Stimulated activated naive CD8-positive, alpha-beta T cell treated with anti-CD3 and anti-CD28 coated beads, Interleukin-15, amount 100 ng/mL, for 72 hours (primary cell): ENCODE measurements around the gene TNIK.
A peak's percentile ranks its signal among the peaks of the same experiment; 100 is the strongest.
"Not testable (repeated sequence)": the region's sequence is repeated elsewhere in the genome, so short reads cannot be mapped to it uniquely, and the experiment has no call there.

ENCODE experiments used
- ATAC-seq: fragments of 150-1000 bp; cut with Tn5 transposase; 2 replicates; pipeline ENCODE4 v1.10.0; 2021; ENCODE audit warnings: mild to moderate bottlenecking, moderate library complexity
- DNase-seq, 2 donors: peaks; one replicate each; pipeline ENCODE4 v3.0.0; 2021 to 2022
- H3K27ac Mint-ChIP-seq, 2 donors: one replicate each; pipeline ENCODE4 v1.8.0; 2022; ENCODE audit warnings: mild to moderate bottlenecking in 2 of 2, mixed read lengths in 2 of 2, moderate library complexity in 2 of 2
- H3K27me3 Mint-ChIP-seq: one replicate; pipeline ENCODE4 v1.8.0; 2022; ENCODE audit warnings: mixed read lengths
- H3K4me1 Mint-ChIP-seq: one replicate; pipeline ENCODE4 v1.8.0; 2022; ENCODE audit warnings: mild to moderate bottlenecking, mixed read lengths
- H3K4me3 Mint-ChIP-seq, 2 donors: one replicate each; pipeline ENCODE4 v1.8.0; 2022; ENCODE audit warnings: mild to moderate bottlenecking in 2 of 2, mixed read lengths in 2 of 2, moderate library complexity in 1 of 2
- H3K9me3 Mint-ChIP-seq, 2 donors: one replicate each; pipeline ENCODE4 v1.8.0; 2022; ENCODE audit warnings: mixed read lengths in 2 of 2

Gene TNIK

GRCh38 chr3:171133796-171134569, 326.2 kb downstream of the TNIK start:
- Mint-ChIP-seq H3K9me3 (no peaks in the 10 kb centered on the region), H3K27ac (no peak overlapping the region), H3K4me3 (no peak overlapping the region), H3K4me1 (no peaks in the 10 kb centered on the region), H3K27me3 (no peaks in the 10 kb centered on the region)
- DNase-seq (no peak), ATAC-seq (no peak)

GRCh38 chr3:171133337-171133736, 326.9 kb downstream of the TNIK start:
- no peaks in the 10 kb centered on the region for H3K27me3 Mint-ChIP-seq
- DNase-seq = no peak
- no peak for ATAC-seq
- no peak overlapping the region for H3K4me3 Mint-ChIP-seq
- H3K9me3 Mint-ChIP-seq = no peaks in the 10 kb centered on the region
- no peaks in the 10 kb centered on the region for H3K4me1 Mint-ChIP-seq
- peak overlapping the region in 1 of 2 donors; percentile 59 for H3K27ac Mint-ChIP-seq

GRCh38 chr3:171132873-171133272, 327.3 kb downstream of the TNIK start:
- DNase-seq (no peak), ATAC-seq (no peak)
- Mint-ChIP-seq H3K27me3 (no peaks in the 10 kb centered on the region), H3K4me3 (no peak overlapping the region), H3K4me1 (no peaks in the 10 kb centered on the region), H3K9me3 (no peaks in the 10 kb centered on the region), H3K27ac (no peak overlapping the region)

- ATAC-seq = no peak
- H3K27ac Mint-ChIP-seq = no peak overlapping the region
- H3K4me1 Mint-ChIP-seq = no peaks in the 10 kb centered on the region
- no peak overlapping the region for H3K4me3 Mint-ChIP-seq
- no peak for DNase-seq
- no peaks in the 10 kb centered on the region for H3K9me3 Mint-ChIP-seq
- H3K27me3 Mint-ChIP-seq = no peaks in the 10 kb centered on the region
Observed at GRCh38 chr3:171129827-171130226, 330.4 kb downstream of the TNIK start.

GRCh38 chr3:171127611-171128010, 332.6 kb downstream of the TNIK start:
- ATAC-seq (no peak), DNase-seq (no peak)
- no peaks in the 10 kb centered on the region for H3K4me1 Mint-ChIP-seq
- H3K9me3 Mint-ChIP-seq = no peaks in the 10 kb centered on the region
- H3K27me3 Mint-ChIP-seq = no peaks in the 10 kb centered on the region
- H3K27ac Mint-ChIP-seq = no peak overlapping the region
- no peak overlapping the region for H3K4me3 Mint-ChIP-seq

- Mint-ChIP-seq H3K27ac (no peak overlapping the region), H3K4me3 (no peak overlapping the region), H3K4me1 (no peaks in the 10 kb centered on the region), H3K9me3 (no peaks in the 10 kb centered on the region), H3K27me3 (no peaks in the 10 kb centered on the region)
- no peak for ATAC-seq
- DNase-seq = no peak
Observed at GRCh38 chr3:171126478-171127209, 333.6 kb downstream of the TNIK start.

GRCh38 chr3:171125010-171125409, 335.2 kb downstream of the TNIK start:
- no peak overlapping the region for H3K4me3 Mint-ChIP-seq
- no peak for ATAC-seq

GRCh38 chr3:171123915-171124314, 336.3 kb downstream of the TNIK start:
- ATAC-seq (no peak), DNase-seq (no peak)
- Mint-ChIP-seq H3K27me3 (no peaks in the 10 kb centered on the region), H3K9me3 (peaks cover 0 to 4% of the 10 kb centered on the region in 2 donors), H3K4me3 (no peak overlapping the region), H3K4me1 (no peaks in the 10 kb centered on the region), H3K27ac (no peak overlapping the region)

More at GRCh38 chr3:171125010-171125409, 335.2 kb downstream of the TNIK start:
- Mint-ChIP-seq H3K27ac (no peak overlapping the region), H3K27me3 (no peaks in the 10 kb centered on the region), H3K9me3 (no peaks in the 10 kb centered on the region), H3K4me1 (no peaks in the 10 kb centered on the region)
- DNase-seq = no peak

- Mint-ChIP-seq H3K4me3 (no peak overlapping the region), H3K27me3 (no peaks in the 10 kb centered on the region), H3K9me3 (peaks cover 0 to 4% of the 10 kb centered on the region in 2 donors), H3K4me1 (no peaks in the 10 kb centered on the region), H3K27ac (peak overlapping the region in 1 of 2 donors; percentile 19)
- no peak for DNase-seq
- ATAC-seq = no peak
Observed at GRCh38 chr3:171122861-171123260, 337.3 kb downstream of the TNIK start.

GRCh38 chr3:171122240-171122639, 338.0 kb downstream of the TNIK start:
- no peak overlapping the region for H3K27ac Mint-ChIP-seq
- H3K4me1 Mint-ChIP-seq = no peaks in the 10 kb centered on the region
- ATAC-seq = no peak
- no peaks in the 10 kb centered on the region for H3K27me3 Mint-ChIP-seq
- no peak for DNase-seq
- no peak overlapping the region for H3K4me3 Mint-ChIP-seq
- peaks cover 0 to 4% of the 10 kb centered on the region in 2 donors for H3K9me3 Mint-ChIP-seq

- Mint-ChIP-seq H3K27ac (no peak overlapping the region), H3K4me1 (peaks cover 3% of the 10 kb centered on the region), H3K4me3 (no peak overlapping the region), H3K27me3 (no peaks in the 10 kb centered on the region), H3K9me3 (peaks cover 0 to 4% of the 10 kb centered on the region in 2 donors)
- no peak for ATAC-seq
- no peak for DNase-seq
Observed at GRCh38 chr3:171121801-171122200, 338.4 kb downstream of the TNIK start.

- not testable (repeated sequence) for H3K9me3 Mint-ChIP-seq, ATAC-seq, H3K4me3 Mint-ChIP-seq, H3K4me1 Mint-ChIP-seq, DNase-seq, H3K27ac Mint-ChIP-seq, H3K27me3 Mint-ChIP-seq
Observed at GRCh38 chr3:171119402-171119801, 340.8 kb downstream of the TNIK start.

- not testable (repeated sequence) for H3K27me3 Mint-ChIP-seq, H3K4me1 Mint-ChIP-seq, ATAC-seq, H3K9me3 Mint-ChIP-seq, H3K4me3 Mint-ChIP-seq, DNase-seq, H3K27ac Mint-ChIP-seq
Observed at GRCh38 chr3:171118993-171119392, 341.2 kb downstream of the TNIK start.

GRCh38 chr3:171116824-171117395, 343.3 kb downstream of the TNIK start:
- DNase-seq (no peak), ATAC-seq (no peak)
- Mint-ChIP-seq H3K27me3 (no peaks in the 10 kb centered on the region), H3K27ac (no peak overlapping the region), H3K9me3 (peaks cover 0 to 4% of the 10 kb centered on the region in 2 donors), H3K4me3 (no peak overlapping the region), H3K4me1 (peaks cover 10% of the 10 kb centered on the region)

GRCh38 chr3:171116365-171116764, 343.8 kb downstream of the TNIK start:
- H3K9me3 Mint-ChIP-seq = peaks cover 0 to 4% of the 10 kb centered on the region in 2 donors
- peaks cover 10% of the 10 kb centered on the region for H3K4me1 Mint-ChIP-seq
- no peaks in the 10 kb centered on the region for H3K27me3 Mint-ChIP-seq
- no peak overlapping the region for H3K4me3 Mint-ChIP-seq
- ATAC-seq (no peak), DNase-seq (no peak)
- no peak overlapping the region for H3K27ac Mint-ChIP-seq

- Mint-ChIP-seq H3K27me3 (no peaks in the 10 kb centered on the region), H3K4me3 (no peak overlapping the region), H3K27ac (no peak overlapping the region), H3K4me1 (peaks cover 10% of the 10 kb centered on the region), H3K9me3 (peaks cover 0 to 4% of the 10 kb centered on the region in 2 donors)
- DNase-seq (no peak), ATAC-seq (no peak)
Observed at GRCh38 chr3:171115667-171116066, 344.5 kb downstream of the TNIK start.
